Central memory CD8-positive, alpha-beta T cell (primary cell): ENCODE results near the gene LY86.
"Not testable (repeated sequence)": the region's sequence is repeated elsewhere in the genome, so short reads cannot be mapped to it uniquely, and the experiment has no call there.

ENCODE experiments used
- ATAC-seq: fragments of 150-1000 bp; cut with Tn5 transposase; replicated peaks from 2 replicates; pipeline ENCODE4 v1.10.0; 2022; ENCODE audit warnings: mild to moderate bottlenecking, moderate FRiP score, moderate number of reproducible peaks; ENCODE audit not compliant: poor library complexity, severe bottlenecking; ENCODE audit errors: extremely low read depth
- DNase-seq, 2 donors: peaks; one replicate each; pipeline ENCODE4 v3.0.0; 2021; ENCODE audit warnings: low spot score in 2 of 2
- H3K27ac Mint-ChIP-seq: one replicate; pipeline ENCODE4 v1.8.0; 2022; ENCODE audit warnings: low read depth, mild to moderate bottlenecking, moderate library complexity, mixed read lengths
- H3K27me3 Mint-ChIP-seq: one replicate; pipeline ENCODE4 v1.8.0; 2022; ENCODE audit warnings: mixed read lengths
- H3K36me3 Mint-ChIP-seq: one replicate; pipeline ENCODE4 v1.8.0; 2022; ENCODE audit warnings: mild to moderate bottlenecking, moderate library complexity, mixed read lengths; ENCODE audit not compliant: insufficient read depth
- H3K4me1 Mint-ChIP-seq: one replicate; pipeline ENCODE4 v1.8.0; 2022; ENCODE audit warnings: mixed read lengths
- H3K4me3 Mint-ChIP-seq: one replicate; pipeline ENCODE4 v1.8.0; 2022; ENCODE audit warnings: mild to moderate bottlenecking, moderate library complexity, mixed read lengths
- H3K9me3 Mint-ChIP-seq: one replicate; pipeline ENCODE4 v1.8.0; 2022; ENCODE audit warnings: mixed read lengths

LY86 gene

GRCh38 chr6:6656287-6656686 is 67.8 kb downstream of the LY86 start:
- no peaks in the 10 kb centered on the region for H3K9me3 Mint-ChIP-seq
- ATAC-seq, result no peak

GRCh38 chr6:6657085-6657819 is 68.7 kb downstream of the LY86 start:
- H3K4me1 Mint-ChIP-seq, result peaks cover 17% of the 10 kb centered on the region
- ATAC-seq, result no peak
- no peak overlapping the region for H3K4me3 Mint-ChIP-seq
- DNase-seq, result no peak
- H3K27me3 Mint-ChIP-seq, result no peaks in the 10 kb centered on the region
- no peaks in the 10 kb centered on the region for H3K9me3 Mint-ChIP-seq
- peaks cover 3% of the 10 kb centered on the region for H3K36me3 Mint-ChIP-seq
- H3K27ac Mint-ChIP-seq, result no peak overlapping the region

More at GRCh38 chr6:6656287-6656686, 67.8 kb downstream of the LY86 start:
- Mint-ChIP-seq H3K36me3 (peaks cover 3% of the 10 kb centered on the region), H3K27ac (no peak overlapping the region), H3K27me3 (no peaks in the 10 kb centered on the region), H3K4me1 (peaks cover 17% of the 10 kb centered on the region), H3K4me3 (no peak overlapping the region)
- DNase-seq, result no peak

GRCh38 chr6:6657820-6658217 is 69.3 kb downstream of the LY86 start:
- no peak for DNase-seq
- ATAC-seq, result no peak
- Mint-ChIP-seq H3K27me3 (no peaks in the 10 kb centered on the region), H3K4me3 (no peak overlapping the region), H3K27ac (no peak overlapping the region), H3K4me1 (peaks cover 17% of the 10 kb centered on the region), H3K9me3 (no peaks in the 10 kb centered on the region), H3K36me3 (peaks cover 3% of the 10 kb centered on the region)

GRCh38 chr6:6659600-6660327 is 71.2 kb downstream of the LY86 start:
- H3K4me3 Mint-ChIP-seq, result no peak overlapping the region
- DNase-seq, result no peak
- peaks cover 3% of the 10 kb centered on the region for H3K36me3 Mint-ChIP-seq
- ATAC-seq, result no peak
- no peaks in the 10 kb centered on the region for H3K27me3 Mint-ChIP-seq
- no peak overlapping the region for H3K27ac Mint-ChIP-seq
- H3K4me1 Mint-ChIP-seq, result peaks cover 14% of the 10 kb centered on the region
- H3K9me3 Mint-ChIP-seq, result no peaks in the 10 kb centered on the region

- DNase-seq, result no peak
- no peak for ATAC-seq
- no peaks in the 10 kb centered on the region for H3K27me3 Mint-ChIP-seq
- no peak overlapping the region for H3K4me3 Mint-ChIP-seq
- no peak overlapping the region for H3K27ac Mint-ChIP-seq
- peaks cover 7% of the 10 kb centered on the region for H3K4me1 Mint-ChIP-seq
- H3K9me3 Mint-ChIP-seq, result no peaks in the 10 kb centered on the region
- H3K36me3 Mint-ChIP-seq, result no peaks in the 10 kb centered on the region
Observed at GRCh38 chr6:6660339-6661045, 72.0 kb downstream of the LY86 start.

GRCh38 chr6:6661191-6661590 is 72.7 kb downstream of the LY86 start:
- H3K4me3 Mint-ChIP-seq, result no peak overlapping the region
- ATAC-seq, result no peak
- H3K9me3 Mint-ChIP-seq, result no peaks in the 10 kb centered on the region
- no peaks in the 10 kb centered on the region for H3K27me3 Mint-ChIP-seq
- H3K4me1 Mint-ChIP-seq, result no peaks in the 10 kb centered on the region
- H3K36me3 Mint-ChIP-seq, result no peaks in the 10 kb centered on the region
- H3K27ac Mint-ChIP-seq, result no peak overlapping the region
- DNase-seq, result no peak

GRCh38 chr6:6661684-6662083 is 73.2 kb downstream of the LY86 start:
- H3K36me3 Mint-ChIP-seq, result no peaks in the 10 kb centered on the region
- no peak overlapping the region for H3K4me3 Mint-ChIP-seq
- H3K4me1 Mint-ChIP-seq, result no peaks in the 10 kb centered on the region
- H3K27me3 Mint-ChIP-seq, result no peaks in the 10 kb centered on the region
- no peak for DNase-seq
- no peaks in the 10 kb centered on the region for H3K9me3 Mint-ChIP-seq
- H3K27ac Mint-ChIP-seq, result no peak overlapping the region
- no peak for ATAC-seq

- Mint-ChIP-seq H3K9me3 (no peaks in the 10 kb centered on the region), H3K27ac (no peak overlapping the region), H3K36me3 (no peaks in the 10 kb centered on the region), H3K27me3 (no peaks in the 10 kb centered on the region), H3K4me3 (no peak overlapping the region), H3K4me1 (no peaks in the 10 kb centered on the region)
- DNase-seq (no peak), ATAC-seq (no peak)
Observed at GRCh38 chr6:6663421-6664135, 75.1 kb downstream of the LY86 start.

GRCh38 chr6:6665555-6666243 is 77.2 kb downstream of the LY86 start:
- ATAC-seq (no peak), DNase-seq (no peak)
- Mint-ChIP-seq H3K4me1 (no peaks in the 10 kb centered on the region), H3K27ac (no peak overlapping the region), H3K36me3 (no peaks in the 10 kb centered on the region), H3K27me3 (no peaks in the 10 kb centered on the region), H3K9me3 (no peaks in the 10 kb centered on the region), H3K4me3 (no peak overlapping the region)

- not testable (repeated sequence) for H3K36me3 Mint-ChIP-seq, H3K4me3 Mint-ChIP-seq, H3K27ac Mint-ChIP-seq, ATAC-seq, DNase-seq, H3K27me3 Mint-ChIP-seq, H3K9me3 Mint-ChIP-seq, H3K4me1 Mint-ChIP-seq
Observed at GRCh38 chr6:6670150-6670549, 81.6 kb downstream of the LY86 start.

GRCh38 chr6:6674872-6675271 is 86.4 kb downstream of the LY86 start:
- H3K27me3 Mint-ChIP-seq, result peaks cover 8% of the 10 kb centered on the region
- no peaks in the 10 kb centered on the region for H3K36me3 Mint-ChIP-seq
- peaks cover 14% of the 10 kb centered on the region for H3K4me1 Mint-ChIP-seq
- no peaks in the 10 kb centered on the region for H3K9me3 Mint-ChIP-seq
- H3K27ac Mint-ChIP-seq, result no peak overlapping the region
- H3K4me3 Mint-ChIP-seq, result no peak overlapping the region
- DNase-seq (no peak), ATAC-seq (no peak)

GRCh38 chr6:6676910-6677441 is 88.5 kb downstream of the LY86 start:
- ATAC-seq (no peak), DNase-seq (peak; percentile 68 to 74)
- no peaks in the 10 kb centered on the region for H3K9me3 Mint-ChIP-seq
- no peaks in the 10 kb centered on the region for H3K36me3 Mint-ChIP-seq
- peaks cover 11% of the 10 kb centered on the region for H3K27me3 Mint-ChIP-seq
- no peak overlapping the region for H3K4me3 Mint-ChIP-seq
- peaks cover 14% of the 10 kb centered on the region for H3K4me1 Mint-ChIP-seq
- no peak overlapping the region for H3K27ac Mint-ChIP-seq
